Kidney epithelial cell (primary cell): ENCODE measurements around the gene APOL2. TPM values are rescaled to one million over a fixed set of nuclear protein-coding genes. Genes with fewer than 3 reads are reported as not detected.

Experiments
- DNase-seq: peaks from one replicate; pipeline ENCODE4 v3.0.0-alpha.2; 2010; ENCODE audit warnings: low read depth
- H3K27me3 ChIP-seq: 2 replicates; pipeline ENCODE4 v1.6.0; 2011; ENCODE audit warnings: low read length; ENCODE audit not compliant: control insufficient read depth, insufficient read depth
- H3K36me3 ChIP-seq: 2 replicates; pipeline ENCODE4 v1.5.1; 2011; ENCODE audit warnings: low read length; ENCODE audit not compliant: control insufficient read depth, insufficient read depth
- H3K4me3 ChIP-seq: 2 replicates; pipeline ENCODE4 v1.5.1; 2011; ENCODE audit warnings: low read depth, mild to moderate bottlenecking, control low read depth, low read length
- CTCF ChIP-seq: IDR thresholded peaks from 2 replicates; pipeline ENCODE4 v1.5.1; 2011; ENCODE audit warnings: mild to moderate bottlenecking, moderate library complexity, low read length, control low read depth, inconsistent platforms; ENCODE audit not compliant: insufficient read depth, poor library complexity, severe bottlenecking
- total RNA-seq: library from RNA; depleted of rRNA; stranded (reverse); fragments of >200 nt; gene quantifications from 2 replicates; pipeline ENCODE4 v1.2.3, GENCODE V29; 2015

APOL2 gene
- 39.9 and 44.4 TPM in 2 replicates for total RNA-seq

GRCh38 chr22:36239401-36240171 lies at the start of gene APOL2:
TSS of gene APOL2 (minus strand) at chr22:36239527. CDS start at chr22:36233162, 6,365 bp downstream.
- peak; percentile 83 for DNase-seq

GRCh38 chr22:36288571-36289405 lies 49.5 kb upstream of the APOL2 start:
- no peak for TF ChIP-seq CTCF
- no peak for DNase-seq
- Histone ChIP-seq H3K27me3 (no peaks in the 10 kb centered on the region), H3K4me3 (no peak overlapping the region), H3K36me3 (peaks cover 24% of the 10 kb centered on the region)

More at GRCh38 chr22:36239401-36240171, at the start of gene APOL2:
- peak within 1 kb of the TSS; percentile 45 for H3K4me3 ChIP-seq
- H3K27me3 ChIP-seq = no peaks in the 10 kb centered on the region
- no peaks in the 10 kb centered on the region for H3K36me3 ChIP-seq
- peak; percentile 73 for TF ChIP-seq CTCF

GRCh38 chr22:36287881-36288515 lies 48.7 kb upstream of the APOL2 start:
- no peak overlapping the region for H3K4me3 ChIP-seq
- no peaks in the 10 kb centered on the region for H3K27me3 ChIP-seq
- no peak for TF ChIP-seq CTCF
- no peak for DNase-seq
- H3K36me3 ChIP-seq = peaks cover 18% of the 10 kb centered on the region

GRCh38 chr22:36286096-36286957 lies 47.0 kb upstream of the APOL2 start:
- peak; percentile 97 for TF ChIP-seq CTCF
- Histone ChIP-seq H3K36me3 (peaks cover 17% of the 10 kb centered on the region), H3K4me3 (no peak overlapping the region), H3K27me3 (no peaks in the 10 kb centered on the region)
- DNase-seq = no peak

- Histone ChIP-seq H3K36me3 (peaks cover 17% of the 10 kb centered on the region), H3K4me3 (no peak overlapping the region), H3K27me3 (no peaks in the 10 kb centered on the region)
- no peak for TF ChIP-seq CTCF
- no peak for DNase-seq
Measured at GRCh38 chr22:36285545-36285944, 46.2 kb upstream of the APOL2 start.
